Fibroblast of mammary gland (primary cell): ENCODE measurements around the gene PSMD1.

Source experiments
- DNase-seq: peaks from one replicate; pipeline ENCODE4 v3.0.0-alpha.2; 2010; ENCODE audit warnings: low read depth
- H3K4me3 ChIP-seq: 2 replicates; pipeline ENCODE4 v1.5.1; 2011; ENCODE audit warnings: low read depth, mild to moderate bottlenecking, low read length, moderate library complexity; ENCODE audit not compliant: control insufficient read depth
- TF ChIP-seq, protein P1 (sequence below): conservative IDR thresholded peaks from 2 replicates; pipeline ENCODE4 v1.5.1; 2011; ENCODE audit warnings: low read depth, low read length, inconsistent platforms; ENCODE audit not compliant: control insufficient read depth, insufficient read depth

Gene PSMD1

DNA sequence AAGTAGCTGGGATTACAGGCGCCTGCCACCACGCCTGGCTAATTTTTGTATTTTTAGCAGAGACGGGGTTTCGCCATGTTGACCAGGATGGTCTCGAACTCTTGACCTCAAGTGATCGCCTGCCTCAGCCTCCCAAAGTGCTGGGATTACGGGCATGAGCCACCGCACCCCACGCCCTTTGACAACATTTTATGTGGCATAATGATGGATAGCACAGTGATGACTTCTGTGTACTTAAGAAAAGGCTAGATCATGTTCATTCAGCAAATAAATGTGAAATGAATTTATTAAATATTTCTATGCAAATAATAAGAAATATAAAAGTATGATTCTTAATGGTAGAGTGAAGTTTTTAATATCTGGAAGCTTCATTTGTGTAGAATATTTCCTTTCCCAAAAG is 70.8 kb downstream of the PSMD1 start:
- TF ChIP-seq, protein P1, sequence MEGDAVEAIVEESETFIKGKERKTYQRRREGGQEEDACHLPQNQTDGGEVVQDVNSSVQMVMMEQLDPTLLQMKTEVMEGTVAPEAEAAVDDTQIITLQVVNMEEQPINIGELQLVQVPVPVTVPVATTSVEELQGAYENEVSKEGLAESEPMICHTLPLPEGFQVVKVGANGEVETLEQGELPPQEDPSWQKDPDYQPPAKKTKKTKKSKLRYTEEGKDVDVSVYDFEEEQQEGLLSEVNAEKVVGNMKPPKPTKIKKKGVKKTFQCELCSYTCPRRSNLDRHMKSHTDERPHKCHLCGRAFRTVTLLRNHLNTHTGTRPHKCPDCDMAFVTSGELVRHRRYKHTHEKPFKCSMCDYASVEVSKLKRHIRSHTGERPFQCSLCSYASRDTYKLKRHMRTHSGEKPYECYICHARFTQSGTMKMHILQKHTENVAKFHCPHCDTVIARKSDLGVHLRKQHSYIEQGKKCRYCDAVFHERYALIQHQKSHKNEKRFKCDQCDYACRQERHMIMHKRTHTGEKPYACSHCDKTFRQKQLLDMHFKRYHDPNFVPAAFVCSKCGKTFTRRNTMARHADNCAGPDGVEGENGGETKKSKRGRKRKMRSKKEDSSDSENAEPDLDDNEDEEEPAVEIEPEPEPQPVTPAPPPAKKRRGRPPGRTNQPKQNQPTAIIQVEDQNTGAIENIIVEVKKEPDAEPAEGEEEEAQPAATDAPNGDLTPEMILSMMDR = no peak
- no peak overlapping the region for H3K4me3 ChIP-seq
- no peak for DNase-seq

DNA sequence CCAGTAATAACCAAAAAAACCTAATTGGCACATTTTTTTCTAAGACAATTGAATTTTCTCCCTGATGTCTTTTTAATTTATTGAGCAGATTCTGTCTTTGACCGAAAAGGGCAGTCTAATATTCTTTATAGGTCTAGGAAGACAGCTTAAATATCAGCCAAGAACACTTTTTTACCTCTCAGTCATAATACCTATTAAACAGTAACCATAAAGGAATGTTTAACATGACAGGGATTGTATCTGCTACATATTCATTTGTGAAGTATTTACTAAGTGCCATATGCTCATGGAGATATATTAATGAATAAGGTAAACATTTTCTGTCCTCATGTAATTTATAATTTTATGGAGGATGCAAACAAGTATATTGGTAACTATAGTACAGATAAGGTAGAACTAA is 71.3 kb downstream of the PSMD1 start:
- TF ChIP-seq, protein P1 = no peak
- H3K4me3 ChIP-seq = no peak overlapping the region
- DNase-seq = no peak

DNA sequence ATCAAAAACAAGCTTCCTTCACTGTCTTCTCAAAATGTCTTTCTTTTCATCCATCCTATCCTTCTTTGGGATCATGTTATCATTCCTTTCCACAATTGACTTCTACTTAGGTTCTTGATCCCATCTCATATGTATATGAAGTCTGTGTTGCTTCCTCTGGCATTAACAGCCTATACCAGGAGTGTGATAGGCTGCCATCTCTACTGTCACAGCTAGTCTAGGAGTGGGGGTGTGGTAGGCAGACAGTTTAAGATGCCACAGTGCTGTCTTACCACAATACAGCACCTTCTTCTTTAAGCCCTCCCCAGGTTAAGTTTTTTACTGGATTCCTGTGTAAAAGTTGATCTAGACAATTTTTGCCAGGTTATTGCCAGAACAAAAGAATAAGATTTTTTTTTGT is 71.9 kb downstream of the PSMD1 start:
- TF ChIP-seq, protein P1 = no peak
- no peak overlapping the region for H3K4me3 ChIP-seq
- DNase-seq = no peak

DNA sequence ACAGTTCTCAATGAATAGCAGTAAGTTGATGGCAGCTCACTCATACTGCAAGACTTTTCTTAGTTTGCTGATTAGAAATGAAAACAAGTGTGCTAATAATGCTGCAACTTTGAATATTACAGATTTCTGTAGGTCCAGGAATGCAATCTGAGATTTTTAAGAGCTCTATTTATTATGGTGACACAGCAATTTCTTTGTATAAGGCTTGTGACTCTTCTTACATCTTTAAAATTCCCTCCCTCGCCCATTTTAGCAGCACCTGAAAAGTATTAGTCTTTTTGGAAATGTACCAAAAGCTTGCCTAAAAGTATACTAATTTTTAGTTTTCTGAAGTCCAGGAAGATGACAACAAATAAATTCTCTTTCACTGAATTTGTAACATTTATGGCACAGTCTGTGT is 72.5 kb downstream of the PSMD1 start:
- DNase-seq = no peak
- H3K4me3 ChIP-seq = no peak overlapping the region
- TF ChIP-seq, protein P1 = no peak

DNA sequence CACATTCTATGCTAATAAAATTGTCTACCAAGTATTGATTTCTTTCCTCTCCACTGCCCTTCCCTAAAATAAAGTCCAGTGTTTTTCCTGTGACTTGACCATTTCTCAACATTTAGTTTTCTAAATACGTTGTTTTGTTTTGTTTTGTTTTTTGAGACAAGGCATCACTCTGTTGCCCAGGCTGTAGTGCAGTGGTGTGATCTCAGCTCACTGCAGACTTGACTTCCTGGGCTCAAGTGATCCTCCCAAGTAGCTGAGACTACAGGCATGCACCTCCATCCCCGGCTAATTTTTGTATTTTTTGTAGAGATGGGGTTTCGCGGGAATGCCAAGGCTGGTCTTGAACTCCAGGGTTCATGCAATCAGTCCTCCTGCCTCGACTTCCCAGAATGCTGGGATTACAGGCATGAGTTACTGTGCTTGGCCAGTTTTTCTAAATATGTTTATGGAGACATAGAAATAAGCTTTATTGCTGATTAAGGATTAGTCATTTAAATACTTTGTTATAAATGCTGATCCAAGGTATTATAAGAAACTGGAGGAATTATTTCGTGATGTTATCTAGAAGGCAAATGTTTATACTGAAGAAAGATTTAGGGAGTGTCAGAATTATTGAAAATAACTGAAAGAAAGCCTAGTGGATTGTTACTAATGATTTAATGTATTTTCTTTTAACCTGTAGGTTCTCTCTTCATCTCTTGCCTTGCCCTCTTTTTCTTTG is 73.8 kb downstream of the PSMD1 start:
- H3K4me3 ChIP-seq = no peak overlapping the region
- TF ChIP-seq, protein P1 = no peak
- DNase-seq = no peak

DNA sequence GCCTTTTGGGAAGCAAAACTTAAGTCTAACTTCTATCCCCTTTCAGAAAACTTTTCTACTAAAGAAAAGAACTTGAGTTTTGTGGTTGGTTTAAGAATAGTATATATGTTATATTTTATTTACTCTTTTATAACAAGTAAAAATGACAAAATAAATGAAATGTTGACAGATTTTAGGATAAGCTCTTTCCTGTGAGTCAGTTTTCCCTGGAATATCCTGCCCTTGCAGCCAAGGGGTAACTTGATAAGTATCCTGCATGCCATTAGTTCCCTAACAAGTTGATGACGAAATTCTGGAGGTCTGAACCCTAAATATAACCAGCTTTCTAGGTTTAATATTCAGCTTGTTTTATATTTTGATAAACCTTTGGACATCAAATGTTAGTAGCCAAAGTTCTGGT is 75.5 kb downstream of the PSMD1 start:
- TF ChIP-seq, protein P1 = no peak
- peak; percentile 57 for DNase-seq
- H3K4me3 ChIP-seq = no peak overlapping the region

DNA sequence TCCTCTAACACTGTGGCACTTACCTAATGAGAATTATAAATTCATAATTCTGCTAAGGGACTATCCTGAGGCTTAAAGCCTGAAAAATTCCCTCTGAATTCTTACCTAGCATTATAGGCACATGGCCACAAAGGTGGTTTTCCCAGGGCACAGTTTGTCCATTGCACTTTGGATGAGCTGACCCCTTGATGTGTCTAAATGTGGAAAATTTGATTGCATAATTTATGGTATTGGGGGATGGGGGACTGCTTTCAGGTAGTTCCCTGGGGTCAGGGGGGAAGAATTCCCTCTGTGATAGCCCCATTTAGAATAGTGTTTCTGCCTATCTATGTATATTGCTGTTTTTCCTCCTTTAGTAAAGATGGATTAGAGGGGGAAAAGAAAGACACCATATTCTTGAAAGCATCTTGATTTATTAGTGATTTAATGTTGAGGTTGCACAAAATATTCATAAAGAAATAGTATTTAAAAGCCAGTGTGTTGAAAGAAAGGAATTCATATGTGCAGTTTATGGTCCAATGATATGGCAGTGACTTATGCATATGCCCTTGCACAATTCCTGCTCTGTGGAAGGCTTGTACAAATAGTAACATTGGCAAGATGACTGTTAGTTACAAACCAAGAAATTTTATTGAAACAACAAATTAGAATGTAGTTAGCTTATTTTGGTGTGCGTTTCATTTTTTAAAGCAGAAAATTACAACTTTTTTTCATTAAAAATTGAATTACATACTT is 76.9 kb downstream of the PSMD1 start:
- peak; percentile 67 for DNase-seq
- TF ChIP-seq, protein P1 = no peak
- no peak overlapping the region for H3K4me3 ChIP-seq
